Choroid plexus epithelial cell (primary cell): ENCODE results near the gene JPH3.

Experiments used
- DNase-seq: peaks from one replicate; pipeline ENCODE4 v3.0.0-alpha.2; 2010; ENCODE audit warnings: low read depth
- H3K4me3 ChIP-seq: 2 replicates; pipeline ENCODE4 v1.5.1; 2011; ENCODE audit warnings: low read depth, mild to moderate bottlenecking, control low read depth, low read length, moderate library complexity
- TF ChIP-seq, protein P1 (sequence below): conservative IDR thresholded peaks from 2 replicates; pipeline ENCODE4 v1.5.1; 2011; ENCODE audit warnings: low read depth, mild to moderate bottlenecking, control low read depth, inconsistent platforms, low read length, moderate library complexity

The JPH3 gene

DNA sequence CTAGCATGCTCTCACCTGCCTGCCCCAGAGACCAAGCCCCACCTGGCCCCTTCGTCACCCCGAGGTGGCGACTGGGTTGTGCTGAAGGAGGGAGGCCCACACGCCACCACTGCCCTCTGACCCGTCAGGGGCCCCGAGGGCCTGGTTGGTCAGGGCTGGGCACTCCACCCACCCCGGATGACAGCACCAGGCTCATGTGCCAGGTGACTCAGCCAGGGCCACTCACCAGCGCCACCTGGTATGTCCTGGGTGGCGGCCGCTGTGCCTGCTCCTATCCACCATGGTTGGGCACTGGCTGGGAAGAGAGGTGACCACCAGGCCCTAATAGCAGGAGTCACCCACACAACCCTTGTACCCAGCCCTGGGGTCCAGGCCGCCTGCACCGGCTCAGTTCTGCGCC, 68.9 kb downstream of the JPH3 start:
- TF ChIP-seq, protein P1, sequence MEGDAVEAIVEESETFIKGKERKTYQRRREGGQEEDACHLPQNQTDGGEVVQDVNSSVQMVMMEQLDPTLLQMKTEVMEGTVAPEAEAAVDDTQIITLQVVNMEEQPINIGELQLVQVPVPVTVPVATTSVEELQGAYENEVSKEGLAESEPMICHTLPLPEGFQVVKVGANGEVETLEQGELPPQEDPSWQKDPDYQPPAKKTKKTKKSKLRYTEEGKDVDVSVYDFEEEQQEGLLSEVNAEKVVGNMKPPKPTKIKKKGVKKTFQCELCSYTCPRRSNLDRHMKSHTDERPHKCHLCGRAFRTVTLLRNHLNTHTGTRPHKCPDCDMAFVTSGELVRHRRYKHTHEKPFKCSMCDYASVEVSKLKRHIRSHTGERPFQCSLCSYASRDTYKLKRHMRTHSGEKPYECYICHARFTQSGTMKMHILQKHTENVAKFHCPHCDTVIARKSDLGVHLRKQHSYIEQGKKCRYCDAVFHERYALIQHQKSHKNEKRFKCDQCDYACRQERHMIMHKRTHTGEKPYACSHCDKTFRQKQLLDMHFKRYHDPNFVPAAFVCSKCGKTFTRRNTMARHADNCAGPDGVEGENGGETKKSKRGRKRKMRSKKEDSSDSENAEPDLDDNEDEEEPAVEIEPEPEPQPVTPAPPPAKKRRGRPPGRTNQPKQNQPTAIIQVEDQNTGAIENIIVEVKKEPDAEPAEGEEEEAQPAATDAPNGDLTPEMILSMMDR: no peak
- no peak for DNase-seq
- H3K4me3 ChIP-seq: no peak overlapping the region

DNA sequence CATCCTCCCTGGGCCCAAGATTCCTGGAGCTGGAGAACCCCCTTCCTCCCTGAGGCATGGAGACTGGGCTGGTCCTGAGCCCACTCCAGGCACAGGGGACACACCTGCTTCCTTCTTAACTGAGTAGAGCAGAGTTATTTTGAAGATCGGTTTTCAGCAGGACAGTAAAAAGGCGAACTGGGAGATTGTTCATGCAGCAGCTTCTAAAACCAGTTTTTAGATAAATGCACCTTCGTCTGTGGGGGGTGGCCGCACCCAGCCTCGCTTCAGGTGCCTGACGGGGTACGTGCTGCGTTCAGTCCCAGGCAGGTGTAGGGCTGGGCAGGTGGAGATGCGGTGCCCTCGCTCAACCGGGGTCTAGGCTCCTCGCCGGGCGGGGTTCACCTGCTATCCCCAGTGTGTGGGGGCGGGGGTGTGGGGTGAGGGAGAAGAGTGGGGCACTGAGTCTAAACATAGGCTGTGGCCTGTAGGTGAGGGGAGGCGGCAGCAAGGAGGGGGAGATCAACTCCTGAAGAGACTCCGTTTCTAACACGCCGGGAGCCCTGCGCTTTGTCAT, 69.5 kb downstream of the JPH3 start:
- DNase-seq: no peak
- no peak overlapping the region for H3K4me3 ChIP-seq
- TF ChIP-seq, protein P1: no peak

DNA sequence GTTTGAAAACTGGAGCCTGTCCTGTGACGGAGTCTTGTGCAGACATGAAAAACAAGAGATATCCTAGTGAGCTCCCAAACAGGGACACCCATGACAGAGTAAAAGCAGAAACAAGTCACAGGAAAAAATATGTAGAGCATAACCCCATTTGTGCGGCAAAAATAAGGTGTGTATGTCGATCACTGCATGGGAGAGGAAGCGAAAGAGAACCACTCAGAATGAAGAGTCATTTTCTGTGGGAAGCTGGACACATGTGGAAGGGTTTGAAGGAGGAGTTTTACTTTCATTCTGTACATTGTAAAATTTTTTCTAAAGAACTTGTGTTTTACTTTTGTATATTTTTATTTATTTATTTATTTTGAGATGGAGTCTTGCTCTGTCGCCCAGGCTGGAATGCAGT, 72.1 kb downstream of the JPH3 start:
- H3K4me3 ChIP-seq: no peak overlapping the region
- DNase-seq: no peak
- TF ChIP-seq, protein P1: no peak

DNA sequence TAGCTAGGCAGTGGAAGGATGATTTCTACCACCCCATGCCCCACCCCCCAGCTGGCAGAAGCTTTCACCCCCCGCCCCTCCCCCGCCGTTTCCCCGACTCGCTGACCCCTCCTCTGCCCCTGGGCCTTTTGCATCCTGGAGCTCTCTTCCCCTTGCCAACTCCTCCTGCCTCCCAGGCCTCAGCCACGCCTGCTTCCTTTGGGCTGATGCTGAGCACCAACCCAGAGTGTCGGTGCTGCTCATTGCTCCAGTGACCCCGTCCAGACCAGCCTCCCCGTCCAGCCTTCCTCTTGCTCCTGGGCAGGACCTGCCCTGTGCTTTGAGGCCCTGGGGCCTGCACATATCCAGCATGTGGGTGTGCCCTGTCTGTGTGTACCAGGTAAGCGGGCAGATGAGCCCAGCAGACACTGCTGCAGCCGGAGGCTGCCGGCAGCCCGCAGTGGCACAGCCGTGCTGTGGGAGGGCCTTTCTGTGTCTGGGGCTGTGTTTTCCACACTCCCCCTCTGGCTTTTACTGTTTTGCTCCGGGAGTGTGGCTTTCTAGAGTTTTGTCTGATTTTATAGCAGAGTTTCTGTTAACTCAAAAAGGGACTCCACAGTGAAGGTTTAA, 72.9 kb downstream of the JPH3 start:
- no peak overlapping the region for H3K4me3 ChIP-seq
- no peak for DNase-seq
- TF ChIP-seq, protein P1: no peak

DNA sequence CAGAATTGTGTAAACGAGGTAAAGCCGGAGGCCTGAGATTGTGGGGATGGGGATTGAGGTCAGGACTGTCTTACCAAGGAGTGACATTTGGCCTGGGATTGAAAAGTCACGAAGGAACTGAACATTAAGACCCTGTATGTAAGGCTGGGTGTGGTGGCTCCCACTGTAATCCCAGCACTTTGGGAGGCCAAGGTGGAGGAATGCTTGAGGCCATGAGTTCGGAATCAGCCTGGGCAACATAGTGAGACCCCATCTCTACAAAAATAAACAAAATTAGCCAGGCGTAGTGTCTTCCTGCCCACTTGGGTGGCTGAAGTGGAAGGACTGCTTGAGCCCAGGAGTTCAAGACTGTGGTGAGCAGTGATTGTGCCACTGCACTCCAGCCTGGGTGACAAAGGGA, 75.5 kb downstream of the JPH3 start:
- H3K4me3 ChIP-seq: no peak overlapping the region
- DNase-seq: no peak
- TF ChIP-seq, protein P1: no peak

DNA sequence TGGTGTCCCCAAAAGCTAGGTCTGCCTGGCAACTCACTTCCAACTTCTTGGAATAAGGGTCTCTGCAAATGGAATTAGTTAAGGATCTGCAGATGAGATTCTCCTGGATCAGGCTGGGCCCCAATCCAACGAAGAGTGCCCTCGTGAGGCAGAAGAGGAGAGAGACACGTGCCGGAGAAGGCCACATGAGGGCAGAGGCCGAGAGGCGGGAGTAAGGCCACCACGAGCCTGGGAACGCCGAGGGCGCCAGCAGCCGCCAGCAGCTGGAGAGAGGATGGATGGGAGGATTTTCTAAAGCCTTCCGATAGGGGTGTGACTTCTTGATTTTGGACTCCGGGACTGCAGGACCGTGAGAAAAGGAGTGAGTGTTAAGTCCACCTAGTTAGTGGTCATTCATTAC, 76.3 kb downstream of the JPH3 start:
- H3K4me3 ChIP-seq: no peak overlapping the region
- TF ChIP-seq, protein P1: no peak
- DNase-seq: no peak
